Thyroid gland (tissue), 4 donors: ENCODE results near the gene ZNF391. TPM values are rescaled to one million over a fixed set of nuclear protein-coding genes. Genes with fewer than 3 reads are reported as not detected.

Experiments used
- DNase-seq, 2 donors: peaks; one replicate each; pipeline ENCODE4 v3.0.0-alpha.2; 2019
- H3K27ac ChIP-seq, 3 donors: fragments of 200-600 bp; sonication (generic); 1 replicate in 2 of 3; 2 replicates in 1 of 3; pipeline ENCODE4 v1.5.1; 2016 to 2019; ENCODE audit warnings: mild to moderate bottlenecking in 1 of 3, moderate library complexity in 1 of 3
- H3K27me3 ChIP-seq: fragments of 200-600 bp; sonication (generic); one replicate; pipeline ENCODE4 v1.5.1; 2019
- H3K36me3 ChIP-seq, 2 donors: fragments of 200-600 bp; sonication (generic); one replicate each; pipeline ENCODE4 v1.5.1; 2016 to 2019
- H3K4me1 ChIP-seq, 2 donors: fragments of 200-600 bp; sonication (generic); one replicate each; pipeline ENCODE4 v1.5.1; 2017 to 2019
- H3K4me3 ChIP-seq, 3 donors: fragments of 200-600 bp; sonication (generic); replicated peaks in 1 of 3; 1 replicate in 2 of 3; 2 replicates in 1 of 3; pipeline ENCODE4 v1.5.1; 2016; ENCODE audit warnings: mild to moderate bottlenecking in 1 of 3
- H3K9me3 ChIP-seq: fragments of 200-600 bp; sonication (generic); one replicate; pipeline ENCODE4 v1.5.1; 2017
- POLR2A ChIP-seq, 2 donors: fragments of 450-650 bp; IDR thresholded peaks; one replicate each; pipeline ENCODE4 v1.6.1; 2017; ENCODE audit warnings: antibody characterized with exemption in 2 of 2, mild to moderate bottlenecking in 2 of 2, moderate library complexity in 1 of 2
- WGBS, 2 donors: methylation state at CpG; one replicate each; pipeline ENCODE4 v1.1.5; 2017; 5-methylcytosine and 5-hydroxymethylcytosine counted together
- intact Hi-C: fragments of 100-400 bp; cut with DNase I; formaldehyde crosslinking; loops from one replicate; pipeline ENCODE4 v1.15.1; 2023
- total RNA-seq, 4 donors: library from RNA; depleted of rRNA; stranded (reverse); fragments of >200 nt; gene quantifications; one replicate each; pipeline ENCODE4 v1.2.3, GENCODE V29; 2016
- TF ChIP-seq, protein P1 (sequence below), 6 experiments: fragments of 200-600 bp in 3 of 6; fragments of 450-650 bp in 3 of 6; sonication (generic) in 3 of 6; IDR thresholded peaks; one replicate each; pipeline ENCODE4 v1.5.1; 2016 to 2019; ENCODE audit warnings: antibody characterized with exemption in 6 of 6, mild to moderate bottlenecking in 2 of 6, inconsistent platforms in 1 of 6, moderate library complexity in 1 of 6

The ZNF391 gene
- total RNA-seq, 4 donors from 2014 or later: 5.7 to 11.0 (median 6.8) TPM

DNA sequence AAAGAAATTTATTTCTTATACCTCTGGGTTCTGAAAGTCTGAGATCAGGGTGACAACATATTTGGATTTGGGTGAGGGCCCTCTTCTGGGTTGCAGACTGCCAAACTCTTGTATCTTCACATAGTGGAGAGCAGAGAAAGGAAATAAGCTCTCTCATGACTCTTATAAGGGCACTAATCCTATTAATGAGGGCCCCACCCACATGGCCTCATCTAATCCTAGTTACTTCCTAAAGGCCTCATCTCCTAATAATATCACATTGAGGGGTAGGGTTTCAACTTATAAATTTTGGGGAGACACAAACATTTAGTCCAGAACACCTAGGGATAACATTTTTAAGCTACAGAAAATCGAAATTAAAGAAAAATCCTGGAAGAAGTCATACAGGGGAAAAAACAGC lies 5.1 kb upstream of the ZNF391 start:
- WGBS, 2 donors: 68 to 88% methylated on average over 1 of the region's 1 CpG

DNA sequence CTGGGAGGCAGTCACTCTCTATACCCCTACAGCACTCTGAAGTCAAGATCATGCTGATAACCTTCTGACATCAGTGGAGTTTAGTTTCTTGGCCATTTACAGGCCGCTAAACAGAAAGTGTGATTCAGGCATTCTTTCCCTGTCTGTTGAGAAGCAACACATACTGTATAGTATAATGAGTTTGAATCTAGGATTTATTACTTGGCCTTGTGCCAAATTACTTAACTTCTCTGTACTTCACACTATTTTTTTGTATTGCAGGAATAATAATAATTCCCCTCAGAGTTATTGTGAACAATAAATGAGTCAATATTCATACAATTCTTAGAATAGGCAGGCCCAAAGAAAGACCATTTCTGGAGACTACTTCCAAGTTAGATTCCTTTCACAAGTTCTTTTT lies 4.1 kb downstream of the ZNF391 start:
- H3K4me1 ChIP-seq: peaks cover 6 to 12% of the 10 kb centered on the region in 2 donors
- H3K4me3 ChIP-seq: no peak overlapping the region
- no peaks in the 10 kb centered on the region for H3K36me3 ChIP-seq
- TF ChIP-seq, protein P1, sequence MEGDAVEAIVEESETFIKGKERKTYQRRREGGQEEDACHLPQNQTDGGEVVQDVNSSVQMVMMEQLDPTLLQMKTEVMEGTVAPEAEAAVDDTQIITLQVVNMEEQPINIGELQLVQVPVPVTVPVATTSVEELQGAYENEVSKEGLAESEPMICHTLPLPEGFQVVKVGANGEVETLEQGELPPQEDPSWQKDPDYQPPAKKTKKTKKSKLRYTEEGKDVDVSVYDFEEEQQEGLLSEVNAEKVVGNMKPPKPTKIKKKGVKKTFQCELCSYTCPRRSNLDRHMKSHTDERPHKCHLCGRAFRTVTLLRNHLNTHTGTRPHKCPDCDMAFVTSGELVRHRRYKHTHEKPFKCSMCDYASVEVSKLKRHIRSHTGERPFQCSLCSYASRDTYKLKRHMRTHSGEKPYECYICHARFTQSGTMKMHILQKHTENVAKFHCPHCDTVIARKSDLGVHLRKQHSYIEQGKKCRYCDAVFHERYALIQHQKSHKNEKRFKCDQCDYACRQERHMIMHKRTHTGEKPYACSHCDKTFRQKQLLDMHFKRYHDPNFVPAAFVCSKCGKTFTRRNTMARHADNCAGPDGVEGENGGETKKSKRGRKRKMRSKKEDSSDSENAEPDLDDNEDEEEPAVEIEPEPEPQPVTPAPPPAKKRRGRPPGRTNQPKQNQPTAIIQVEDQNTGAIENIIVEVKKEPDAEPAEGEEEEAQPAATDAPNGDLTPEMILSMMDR (IDR thresholded peaks at IDR 0.05): no peak
- no peak for TF ChIP-seq POLR2A (IDR thresholded peaks at IDR 0.05)
- no peaks in the 10 kb centered on the region for H3K9me3 ChIP-seq
- 76 to 84% methylated on average over 1 of the region's 1 CpG for WGBS, 2 donors
- no peaks in the 10 kb centered on the region for H3K27me3 ChIP-seq
- intact Hi-C loops: loop anchor here (10.0 kb wide), 1 partner anchor 72 kb away; no protein-coding TSS in a partner anchor
- DNase-seq: no peak
- no peak overlapping the region for H3K27ac ChIP-seq

More for the DNA sequence above, 5.1 kb upstream of the ZNF391 start:
- Histone ChIP-seq H3K36me3 (no peaks in the 10 kb centered on the region), H3K27ac (no peak overlapping the region), H3K4me3 (no peak overlapping the region), H3K9me3 (no peaks in the 10 kb centered on the region), H3K27me3 (no peaks in the 10 kb centered on the region), H3K4me1 (peaks cover 6 to 7% of the 10 kb centered on the region in 2 donors)
- intact Hi-C loops: no loop called here
- no peak for DNase-seq
- no peak for TF ChIP-seq POLR2A (IDR thresholded peaks at IDR 0.05)
- TF ChIP-seq, protein P1 (IDR thresholded peaks at IDR 0.05): no peak

DNA sequence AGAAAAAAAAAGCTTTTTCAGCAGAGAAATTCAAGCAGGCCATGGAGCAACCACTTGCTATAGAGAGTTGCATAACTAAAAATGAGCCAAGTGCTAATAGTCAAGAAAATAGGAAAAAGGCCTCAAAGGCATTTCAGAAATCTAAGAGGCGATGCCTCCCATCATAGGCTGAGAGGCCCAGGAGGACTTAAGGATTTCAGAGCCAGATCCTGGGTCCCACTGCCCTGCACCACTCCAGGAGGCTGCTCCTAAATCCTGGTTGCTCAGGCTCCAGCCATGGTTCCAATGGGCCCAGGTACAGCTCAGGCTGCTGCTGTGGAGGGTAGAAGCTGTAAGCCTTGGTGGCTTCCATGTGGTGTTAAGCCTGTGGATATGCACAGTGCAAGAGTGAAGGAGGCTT lies 5.5 kb downstream of the ZNF391 start:
- no peak for DNase-seq
- no peaks in the 10 kb centered on the region for H3K9me3 ChIP-seq
- H3K4me1 ChIP-seq: peaks cover 0 to 4% of the 10 kb centered on the region in 2 donors
- H3K27me3 ChIP-seq: no peaks in the 10 kb centered on the region
- TF ChIP-seq, protein P1 (IDR thresholded peaks at IDR 0.05): no peak
- no peak for TF ChIP-seq POLR2A (IDR thresholded peaks at IDR 0.05)
- H3K27ac ChIP-seq: no peak overlapping the region
- 88 to 97% methylated on average over 1 of the region's 1 CpG for WGBS, 2 donors
- no peaks in the 10 kb centered on the region for H3K36me3 ChIP-seq
- H3K4me3 ChIP-seq: no peak overlapping the region
- intact Hi-C loops: loop anchor here (10.0 kb wide), 1 partner anchor 71 kb away; no protein-coding TSS in a partner anchor

GRCh38 chr6:27400877-27401642 lies 12.5 kb downstream of the ZNF391 start:
- TF ChIP-seq, protein P1 (IDR thresholded peaks at IDR 0.05): no peak
- TF ChIP-seq POLR2A (IDR thresholded peaks at IDR 0.05): no peak
- H3K4me3 ChIP-seq: no peak overlapping the region
- H3K27me3 ChIP-seq: no peaks in the 10 kb centered on the region
- DNase-seq: no peak
- no peaks in the 10 kb centered on the region for H3K9me3 ChIP-seq
- peaks cover 0 to 11% of the 10 kb centered on the region in 2 donors for H3K36me3 ChIP-seq
- H3K27ac ChIP-seq: no peak overlapping the region
- intact Hi-C loops: no loop called here
- 97 to 98% methylated on average over 16 of the region's 16 CpGs for WGBS, 2 donors
- H3K4me1 ChIP-seq: no peaks in the 10 kb centered on the region

GRCh38 chr6:27406085-27406484 lies 17.5 kb downstream of the ZNF391 start:
- TF ChIP-seq, protein P1 (IDR thresholded peaks at IDR 0.05): no peak
- no peak for TF ChIP-seq POLR2A (IDR thresholded peaks at IDR 0.05)
- DNase-seq: peak in 1 of 2 donors; percentile 3
- intact Hi-C loops: no loop called here
- H3K36me3 ChIP-seq: no peaks in the 10 kb centered on the region
- no peak overlapping the region for H3K27ac ChIP-seq
- H3K27me3 ChIP-seq: no peaks in the 10 kb centered on the region
- no peaks in the 10 kb centered on the region for H3K4me1 ChIP-seq
- H3K4me3 ChIP-seq: no peak overlapping the region
- 72 to 80% methylated on average over 3 of the region's 3 CpGs for WGBS, 2 donors
- no peaks in the 10 kb centered on the region for H3K9me3 ChIP-seq
